ENCODE measurements around the gene NCLN. TPM values are rescaled to one million over a fixed set of nuclear protein-coding genes. Genes with fewer than 3 reads are reported as not detected.
A peak's percentile ranks its signal among the peaks of the same experiment; 100 is the strongest.

The NCLN gene
- total RNA-seq, 2 experiments from 2014 or later: 55.9 to 56.8 TPM

DNA sequence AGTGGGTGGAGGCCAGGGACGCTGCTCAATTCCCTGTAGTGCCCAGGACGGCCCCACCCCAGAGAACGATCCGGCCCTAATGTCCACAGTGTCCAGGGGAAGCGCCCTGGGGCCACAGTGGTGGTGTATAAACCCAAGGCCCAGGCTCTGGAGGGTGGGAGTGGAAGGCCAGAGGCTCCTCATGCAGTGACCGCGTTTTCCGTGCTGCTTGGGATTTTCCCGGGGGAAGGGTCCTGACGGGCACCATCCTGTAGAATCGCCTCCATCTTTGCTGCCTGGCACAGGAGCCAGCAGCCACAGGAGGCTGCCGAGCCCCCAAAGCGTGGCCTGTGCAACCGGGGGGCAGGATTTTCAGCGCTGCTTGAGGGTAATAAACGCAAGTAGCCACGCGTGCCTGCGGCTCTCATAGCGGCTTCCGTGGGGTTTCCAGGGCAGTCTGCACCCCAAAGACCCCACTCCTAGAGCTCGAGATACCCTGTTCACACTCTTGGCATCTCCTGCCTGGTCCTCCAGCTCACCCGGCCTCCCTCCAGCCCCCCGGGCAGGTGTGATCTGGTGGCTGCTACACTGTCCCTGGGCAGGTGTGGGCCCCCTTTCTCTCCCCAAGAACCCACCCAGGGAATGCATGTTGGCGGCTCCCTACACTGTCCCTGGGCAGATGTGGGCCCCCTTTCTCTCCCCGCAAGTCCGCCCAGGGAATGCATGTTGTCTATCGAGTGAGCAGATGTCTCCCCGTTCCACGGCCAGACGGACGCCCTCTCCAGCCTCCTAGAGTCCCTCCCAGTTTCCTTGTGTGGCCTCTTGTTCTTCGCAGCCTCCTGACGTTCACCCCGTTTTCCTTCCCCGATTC lies 2.2 kb downstream of the NCLN start:
- ChIA-PET POLR2A (interaction anchor here (0.5 to 2.3 kb wide), 2 partner anchors 16 to 17 kb away, joined by 3 to 5 read pairs; no protein-coding TSS in a partner anchor), CTCF (interaction anchor here (1.2 to 1.3 kb wide), 2 partner anchors 79 to 84 kb away, joined by 3 to 4 read pairs; no protein-coding TSS in a partner anchor)
- TF ChIP-seq, protein P1, sequence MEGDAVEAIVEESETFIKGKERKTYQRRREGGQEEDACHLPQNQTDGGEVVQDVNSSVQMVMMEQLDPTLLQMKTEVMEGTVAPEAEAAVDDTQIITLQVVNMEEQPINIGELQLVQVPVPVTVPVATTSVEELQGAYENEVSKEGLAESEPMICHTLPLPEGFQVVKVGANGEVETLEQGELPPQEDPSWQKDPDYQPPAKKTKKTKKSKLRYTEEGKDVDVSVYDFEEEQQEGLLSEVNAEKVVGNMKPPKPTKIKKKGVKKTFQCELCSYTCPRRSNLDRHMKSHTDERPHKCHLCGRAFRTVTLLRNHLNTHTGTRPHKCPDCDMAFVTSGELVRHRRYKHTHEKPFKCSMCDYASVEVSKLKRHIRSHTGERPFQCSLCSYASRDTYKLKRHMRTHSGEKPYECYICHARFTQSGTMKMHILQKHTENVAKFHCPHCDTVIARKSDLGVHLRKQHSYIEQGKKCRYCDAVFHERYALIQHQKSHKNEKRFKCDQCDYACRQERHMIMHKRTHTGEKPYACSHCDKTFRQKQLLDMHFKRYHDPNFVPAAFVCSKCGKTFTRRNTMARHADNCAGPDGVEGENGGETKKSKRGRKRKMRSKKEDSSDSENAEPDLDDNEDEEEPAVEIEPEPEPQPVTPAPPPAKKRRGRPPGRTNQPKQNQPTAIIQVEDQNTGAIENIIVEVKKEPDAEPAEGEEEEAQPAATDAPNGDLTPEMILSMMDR (IDR thresholded peaks at IDR 0.05): no peak
- H3K36me3 Mint-ChIP-seq (ENCODE audit: low read depth): peaks cover 41% of the 10 kb centered on the region
- ATAC-seq (no peak), DNase-seq (no peak)
- H3K9me3 Mint-ChIP-seq: no peaks in the 10 kb centered on the region
- intact Hi-C loops (cut with micrococcal nuclease): no loop called here
- no peaks in the 10 kb centered on the region for H3K27me3 Mint-ChIP-seq
- no peak overlapping the region for H3K27ac Mint-ChIP-seq
- H3K4me3 Mint-ChIP-seq: peak overlapping the region; percentile 93
- H3K4me1 Mint-ChIP-seq (ENCODE audit: low read depth): peaks cover 51% of the 10 kb centered on the region

DNA sequence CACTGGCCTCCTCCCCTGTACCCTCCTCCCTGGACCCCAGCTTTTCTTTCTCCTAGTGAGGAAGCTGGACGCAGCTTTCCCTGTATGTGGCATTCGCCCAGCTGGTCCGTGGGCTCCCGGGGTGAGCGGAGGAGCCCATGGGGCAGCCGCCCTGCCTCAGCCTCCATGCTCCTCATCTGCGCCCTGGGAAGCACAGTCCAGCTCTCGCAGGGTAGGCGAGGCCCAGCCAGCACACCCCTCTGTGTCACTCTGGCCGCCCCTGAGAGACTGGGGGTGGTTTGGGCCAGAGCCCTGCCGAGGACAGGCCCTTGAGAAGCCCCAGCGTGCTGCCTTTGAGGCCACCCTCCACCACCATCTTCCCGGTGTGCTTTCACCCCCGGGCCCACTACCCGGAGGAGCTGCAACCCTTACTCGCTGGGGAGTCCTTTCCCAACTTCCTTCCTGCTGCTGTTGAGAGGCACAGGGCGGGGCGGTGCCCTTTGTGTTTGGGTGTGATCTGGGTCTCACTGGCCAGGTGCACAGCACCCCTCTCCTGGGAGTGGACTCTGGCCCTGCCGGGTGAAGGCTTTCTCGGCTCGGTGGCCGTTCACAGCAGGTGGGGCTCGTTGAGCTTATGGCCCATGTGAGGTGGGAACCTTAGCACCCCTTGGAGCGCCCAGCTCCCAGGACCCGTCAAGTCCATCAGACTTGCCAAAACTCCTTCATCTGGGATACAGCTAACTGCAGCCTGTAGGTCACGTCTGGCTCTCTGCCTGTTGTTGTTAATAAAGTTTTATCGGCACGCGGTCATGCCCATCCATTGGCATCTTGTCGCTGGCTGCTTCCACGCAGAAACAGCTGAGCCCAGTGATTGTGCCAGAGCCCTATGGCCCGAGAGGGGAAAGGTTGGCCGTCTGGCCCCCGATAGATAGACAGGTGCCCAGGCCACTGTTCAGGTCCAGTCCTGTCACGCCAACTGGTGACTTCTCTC lies 3.2 kb downstream of the NCLN start:
- DNase-seq: no peak
- H3K27me3 Mint-ChIP-seq: no peaks in the 10 kb centered on the region
- peaks cover 41% of the 10 kb centered on the region for H3K36me3 Mint-ChIP-seq (ENCODE audit: low read depth)
- peak overlapping the region; percentile 93 for H3K4me3 Mint-ChIP-seq
- no peaks in the 10 kb centered on the region for H3K9me3 Mint-ChIP-seq
- intact Hi-C loops (cut with micrococcal nuclease): no loop called here
- TF ChIP-seq, protein P1 (IDR thresholded peaks at IDR 0.05): no peak
- peaks cover 44% of the 10 kb centered on the region for H3K4me1 Mint-ChIP-seq (ENCODE audit: low read depth)
- ATAC-seq: no peak
- CTCF ChIA-PET: no interaction called here
- no peak overlapping the region for H3K27ac Mint-ChIP-seq
- POLR2A ChIA-PET: interaction anchor here (0.5 to 1.3 kb wide), 3 partner anchors 14 to 291 kb away, joined by 3 read pairs; no protein-coding TSS in a partner anchor

DNA sequence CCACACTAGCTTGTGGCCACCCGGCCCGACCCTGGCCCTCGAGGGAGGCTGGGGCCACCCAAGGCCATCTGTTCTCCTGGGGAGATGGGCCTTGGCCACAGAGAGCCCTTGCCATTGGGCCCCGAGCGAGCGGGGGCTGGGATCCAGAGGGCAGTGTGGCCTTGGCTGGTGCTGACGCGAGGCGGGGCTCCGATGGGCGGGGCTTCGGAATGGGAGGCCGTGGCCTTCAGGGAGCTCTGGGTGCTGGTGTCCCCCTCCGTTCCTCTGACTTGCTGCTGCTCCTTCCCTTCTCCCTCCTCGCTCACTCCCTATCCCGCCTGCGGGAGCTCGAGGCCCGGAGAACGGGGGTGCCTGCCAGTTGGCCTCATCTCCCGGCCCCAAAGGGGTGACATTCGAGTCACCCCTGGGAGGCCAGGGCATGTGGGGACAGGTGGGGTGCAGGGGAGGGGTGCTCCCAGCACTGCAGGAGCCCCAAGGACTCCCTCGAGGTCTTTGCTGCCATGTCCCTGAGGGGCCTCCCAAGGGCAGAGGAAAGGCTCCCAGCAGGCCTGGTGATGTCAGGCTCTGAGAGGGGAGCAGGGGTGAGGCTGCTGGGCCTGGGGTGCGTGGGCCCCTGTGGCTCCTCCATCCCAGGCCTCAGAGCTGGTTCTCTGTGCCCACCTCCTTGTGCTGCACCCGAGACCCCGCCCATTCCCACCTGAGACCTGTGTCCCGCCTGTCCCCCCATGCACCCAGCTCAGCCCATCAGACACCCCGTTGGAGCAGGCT lies 4.2 kb downstream of the NCLN start:
- Mint-ChIP-seq H3K4me3 (no peak overlapping the region), H3K27ac (no peak overlapping the region), H3K27me3 (no peaks in the 10 kb centered on the region), H3K4me1 (ENCODE audit: low read depth) (peaks cover 34% of the 10 kb centered on the region), H3K9me3 (no peaks in the 10 kb centered on the region), H3K36me3 (ENCODE audit: low read depth) (peaks cover 42% of the 10 kb centered on the region)
- CTCF ChIA-PET: no interaction called here
- ATAC-seq (no peak), DNase-seq (no peak)
- intact Hi-C loops (cut with micrococcal nuclease): no loop called here
- POLR2A ChIA-PET: interaction anchor here (1.2 to 1.3 kb wide), 2 partner anchors 13 to 290 kb away, joined by 3 read pairs; no protein-coding TSS in a partner anchor
- TF ChIP-seq, protein P1 (IDR thresholded peaks at IDR 0.05): no peak

DNA sequence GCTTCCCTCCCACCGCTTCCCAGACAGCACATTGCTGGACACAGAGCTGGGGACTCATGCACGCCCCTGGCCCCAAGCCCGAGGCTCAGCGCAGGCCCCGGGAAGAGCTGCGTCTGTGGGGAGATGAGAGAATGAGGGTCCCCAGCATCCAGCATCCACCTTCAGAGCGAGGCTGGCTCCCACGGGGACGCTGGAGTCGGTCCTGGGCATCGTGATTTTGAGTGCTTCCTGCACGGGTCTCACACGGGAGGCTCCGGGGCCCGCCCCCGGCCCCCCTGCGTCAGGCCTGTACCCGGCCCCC lies 4.7 kb downstream of the NCLN start:
- TF ChIP-seq, protein P1 (IDR thresholded peaks at IDR 0.05): no peak
- Mint-ChIP-seq H3K4me3 (no peak overlapping the region), H3K27ac (no peak overlapping the region), H3K27me3 (no peaks in the 10 kb centered on the region), H3K4me1 (ENCODE audit: low read depth) (peaks cover 32% of the 10 kb centered on the region), H3K36me3 (ENCODE audit: low read depth) (peaks cover 42% of the 10 kb centered on the region), H3K9me3 (no peaks in the 10 kb centered on the region)
- ATAC-seq: no peak
- no peak for DNase-seq
- intact Hi-C loops (cut with micrococcal nuclease): no loop called here
- CTCF ChIA-PET: no interaction called here
- POLR2A ChIA-PET: no interaction called here
